Breast epithelium (tissue), 3 donors: ENCODE measurements around the gene FAM193A.
"Not testable (repeated sequence)": the region's sequence is repeated elsewhere in the genome, so short reads cannot be mapped to it uniquely, and the experiment has no call there.

Source experiments
- POLR2A ChIP-seq: fragments of 450-650 bp; IDR thresholded peaks from one replicate; pipeline ENCODE4 v1.6.1; 2016; ENCODE audit warnings: antibody characterized with exemption, mild to moderate bottlenecking, moderate library complexity
- POLR2AphosphoS5 ChIP-seq, 3 donors: sonication (generic); formaldehyde crosslinking; IDR thresholded peaks; one replicate each; pipeline ENCODE4 v1.6.1; 2017; ENCODE audit warnings: antibody characterized with exemption in 3 of 3
- TF ChIP-seq, protein P1 (sequence below), 3 donors: fragments of 450-650 bp; IDR thresholded peaks; one replicate each; pipeline ENCODE4 v1.5.1; 2016 to 2017; ENCODE audit warnings: antibody characterized with exemption in 3 of 3, mild to moderate bottlenecking in 3 of 3, moderate library complexity in 3 of 3

DNA sequence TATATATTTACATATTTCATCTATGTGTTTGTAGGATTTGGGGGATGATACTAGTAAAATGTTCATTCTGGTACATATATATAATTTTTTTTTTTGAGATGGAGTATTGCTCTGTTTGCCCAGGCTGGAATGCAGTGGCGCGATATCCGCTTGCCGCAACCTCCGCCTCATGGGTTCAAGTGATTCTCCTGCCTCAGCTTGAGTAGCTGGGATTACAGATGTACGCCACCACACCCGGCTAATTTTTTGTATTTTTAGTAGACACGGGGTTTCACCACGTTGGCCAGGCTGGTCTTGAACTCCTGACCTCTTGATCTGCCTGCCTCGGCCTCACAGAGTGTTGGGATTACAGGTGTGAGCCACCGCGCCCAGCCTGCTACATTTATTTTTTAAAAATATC lies 55.6 kb downstream of the FAM193A start:
- TF ChIP-seq, protein P1, sequence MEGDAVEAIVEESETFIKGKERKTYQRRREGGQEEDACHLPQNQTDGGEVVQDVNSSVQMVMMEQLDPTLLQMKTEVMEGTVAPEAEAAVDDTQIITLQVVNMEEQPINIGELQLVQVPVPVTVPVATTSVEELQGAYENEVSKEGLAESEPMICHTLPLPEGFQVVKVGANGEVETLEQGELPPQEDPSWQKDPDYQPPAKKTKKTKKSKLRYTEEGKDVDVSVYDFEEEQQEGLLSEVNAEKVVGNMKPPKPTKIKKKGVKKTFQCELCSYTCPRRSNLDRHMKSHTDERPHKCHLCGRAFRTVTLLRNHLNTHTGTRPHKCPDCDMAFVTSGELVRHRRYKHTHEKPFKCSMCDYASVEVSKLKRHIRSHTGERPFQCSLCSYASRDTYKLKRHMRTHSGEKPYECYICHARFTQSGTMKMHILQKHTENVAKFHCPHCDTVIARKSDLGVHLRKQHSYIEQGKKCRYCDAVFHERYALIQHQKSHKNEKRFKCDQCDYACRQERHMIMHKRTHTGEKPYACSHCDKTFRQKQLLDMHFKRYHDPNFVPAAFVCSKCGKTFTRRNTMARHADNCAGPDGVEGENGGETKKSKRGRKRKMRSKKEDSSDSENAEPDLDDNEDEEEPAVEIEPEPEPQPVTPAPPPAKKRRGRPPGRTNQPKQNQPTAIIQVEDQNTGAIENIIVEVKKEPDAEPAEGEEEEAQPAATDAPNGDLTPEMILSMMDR (IDR thresholded peaks at IDR 0.05) = not testable (repeated sequence)
- TF ChIP-seq POLR2AphosphoS5 (IDR thresholded peaks at IDR 0.05); POLR2A: not testable (repeated sequence)
